Measurements from ENCODE around the gene SIX5.
"Not testable (repeated sequence)": the region's sequence is repeated elsewhere in the genome, so short reads cannot be mapped to it uniquely, and the experiment has no call there.

Gene SIX5

GRCh38 chr19:45754323-45754722, 14.7 kb downstream of the SIX5 start:
- H4K20me1 ChIP-seq (ENCODE audit: insufficient read depth, low read length): no peaks in the 10 kb centered on the region
- H3K4me3 ChIP-seq (ENCODE audit: low read length): no peak overlapping the region
- H3K79me2 ChIP-seq (ENCODE audit: low read length): no peaks in the 10 kb centered on the region
- H3K27ac ChIP-seq (ENCODE audit: low read length): no peak overlapping the region
- no peaks in the 10 kb centered on the region for H3K36me3 ChIP-seq (replicated peaks; ENCODE audit: low read depth, low read length)
- no peaks in the 10 kb centered on the region for H3K9me3 ChIP-seq (ENCODE audit: insufficient read depth, low read length)
- H3K4me2 ChIP-seq (ENCODE audit: low read length): no peak overlapping the region
- no peaks in the 10 kb centered on the region for H3K27me3 ChIP-seq (ENCODE audit: low read depth, low read length)
- no peaks in the 10 kb centered on the region for H3K4me1 ChIP-seq (ENCODE audit: low read length)
- H3K9ac ChIP-seq (ENCODE audit: low read length): no peak overlapping the region
- no peak for TF ChIP-seq EZH2phosphoT487 (IDR thresholded peaks at IDR 0.05; ENCODE audit: low read depth)
- TF ChIP-seq CTCF (IDR thresholded peaks at IDR 0.05; ENCODE audit: low read depth, low read length): no peak
- H2AFZ ChIP-seq (ENCODE audit: low read depth, low read length): no peak overlapping the region

GRCh38 chr19:45753548-45753947, 15.5 kb downstream of the SIX5 start:
- TF ChIP-seq CTCF (IDR thresholded peaks at IDR 0.05; ENCODE audit: low read depth, low read length): peak; percentile 20; the same call in 1 of the 2 replicates
- no peak for TF ChIP-seq EZH2phosphoT487 (IDR thresholded peaks at IDR 0.05; ENCODE audit: low read depth)
- H2AFZ ChIP-seq (ENCODE audit: low read depth, low read length): peak overlapping the region; percentile 52; the same call in 1 of the 2 replicates
- H3K9ac ChIP-seq (ENCODE audit: low read length): no peak overlapping the region
- no peak overlapping the region for H3K27ac ChIP-seq (ENCODE audit: low read length)
- H3K9me3 ChIP-seq (ENCODE audit: insufficient read depth, low read length): no peaks in the 10 kb centered on the region
- no peak overlapping the region for H3K4me3 ChIP-seq (ENCODE audit: low read length)
- no peaks in the 10 kb centered on the region for H3K36me3 ChIP-seq (replicated peaks; ENCODE audit: low read depth, low read length)
- no peak overlapping the region for H3K4me2 ChIP-seq (ENCODE audit: low read length)
- H3K4me1 ChIP-seq (ENCODE audit: low read length): no peaks in the 10 kb centered on the region
- H3K79me2 ChIP-seq (ENCODE audit: low read length): no peaks in the 10 kb centered on the region
- H4K20me1 ChIP-seq (ENCODE audit: insufficient read depth, low read length): no peaks in the 10 kb centered on the region
- no peaks in the 10 kb centered on the region for H3K27me3 ChIP-seq (ENCODE audit: low read depth, low read length)

- H3K9me3 ChIP-seq (ENCODE audit: insufficient read depth, low read length): no peaks in the 10 kb centered on the region
- H3K9ac ChIP-seq (ENCODE audit: low read length): no peak overlapping the region
- H3K79me2 ChIP-seq (ENCODE audit: low read length): no peaks in the 10 kb centered on the region
- H2AFZ ChIP-seq (ENCODE audit: low read depth, low read length): no peak overlapping the region
- TF ChIP-seq EZH2phosphoT487 (IDR thresholded peaks at IDR 0.05; ENCODE audit: low read depth) (no peak), CTCF (IDR thresholded peaks at IDR 0.05; ENCODE audit: low read depth, low read length) (no peak)
- H3K4me2 ChIP-seq (ENCODE audit: low read length): no peak overlapping the region
- H4K20me1 ChIP-seq (ENCODE audit: insufficient read depth, low read length): no peaks in the 10 kb centered on the region
- no peaks in the 10 kb centered on the region for H3K4me1 ChIP-seq (ENCODE audit: low read length)
- no peak overlapping the region for H3K4me3 ChIP-seq (ENCODE audit: low read length)
- H3K27ac ChIP-seq (ENCODE audit: low read length): no peak overlapping the region
- H3K36me3 ChIP-seq (replicated peaks; ENCODE audit: low read depth, low read length): no peaks in the 10 kb centered on the region
- H3K27me3 ChIP-seq (ENCODE audit: low read depth, low read length): no peaks in the 10 kb centered on the region
Observed at GRCh38 chr19:45752639-45753038, 16.4 kb downstream of the SIX5 start.

- not testable (repeated sequence) for H3K4me1 ChIP-seq (ENCODE audit: low read length); H3K9ac ChIP-seq (ENCODE audit: low read length); H3K27ac ChIP-seq (ENCODE audit: low read length); H3K36me3 ChIP-seq (replicated peaks; ENCODE audit: low read depth, low read length); H3K9me3 ChIP-seq (ENCODE audit: insufficient read depth, low read length); H3K79me2 ChIP-seq (ENCODE audit: low read length); H2AFZ ChIP-seq (ENCODE audit: low read depth, low read length); H3K4me2 ChIP-seq (ENCODE audit: low read length); H4K20me1 ChIP-seq (ENCODE audit: insufficient read depth, low read length); H3K27me3 ChIP-seq (ENCODE audit: low read depth, low read length); H3K4me3 ChIP-seq (ENCODE audit: low read length)
Observed at GRCh38 chr19:45751483-45751882, 17.6 kb downstream of the SIX5 start.

- Histone ChIP-seq H2AFZ (ENCODE audit: low read depth, low read length) (no peak overlapping the region), H3K9me3 (ENCODE audit: insufficient read depth, low read length) (no peaks in the 10 kb centered on the region)
Observed at GRCh38 chr19:45747513-45747912, 21.5 kb downstream of the SIX5 start.

More at GRCh38 chr19:45747513-45747912, 21.5 kb downstream of the SIX5 start:
- Histone ChIP-seq H3K4me2 (ENCODE audit: low read length) (no peak overlapping the region), H3K27me3 (ENCODE audit: low read depth, low read length) (peaks cover 12% of the 10 kb centered on the region), H3K4me1 (ENCODE audit: low read length) (no peaks in the 10 kb centered on the region), H3K4me3 (ENCODE audit: low read length) (no peak overlapping the region), H3K79me2 (ENCODE audit: low read length) (no peaks in the 10 kb centered on the region), H4K20me1 (ENCODE audit: insufficient read depth, low read length) (no peaks in the 10 kb centered on the region), H3K27ac (ENCODE audit: low read length) (no peak overlapping the region), H3K9ac (ENCODE audit: low read length) (no peak overlapping the region), H3K36me3 (replicated peaks; ENCODE audit: low read depth, low read length) (no peaks in the 10 kb centered on the region)
- TF ChIP-seq EZH2phosphoT487 (IDR thresholded peaks at IDR 0.05; ENCODE audit: low read depth): no peak
- TF ChIP-seq CTCF (IDR thresholded peaks at IDR 0.05; ENCODE audit: low read depth, low read length): no peak

Measured in OCI-LY3 (cell line).